Neuron (in vitro differentiated cells): ENCODE results near the gene KLF15.

Source experiments
- H2AFZ ChIP-seq: one replicate; pipeline ENCODE4 v1.6.1; 2013; ENCODE audit warnings: low read depth, mild to moderate bottlenecking, inconsistent platforms, low read length, moderate library complexity
- H3K27me3 ChIP-seq: one replicate; pipeline ENCODE4 v1.6.1; 2013; ENCODE audit warnings: low read length; ENCODE audit not compliant: insufficient read depth
- H3K36me3 ChIP-seq: one replicate; pipeline ENCODE4 v1.6.1; 2013; ENCODE audit warnings: low read length; ENCODE audit not compliant: insufficient read depth
- H3K4me1 ChIP-seq: one replicate; pipeline ENCODE4 v1.6.1; 2013; ENCODE audit warnings: low read length; ENCODE audit not compliant: insufficient read depth
- H3K4me3 ChIP-seq: 2 replicates; pipeline ENCODE4 v1.5.1; 2013; ENCODE audit warnings: mild to moderate bottlenecking, low read length, moderate library complexity
- H3K9me3 ChIP-seq: one replicate; pipeline ENCODE4 v1.6.1; 2013; ENCODE audit warnings: low read length

KLF15 gene

DNA sequence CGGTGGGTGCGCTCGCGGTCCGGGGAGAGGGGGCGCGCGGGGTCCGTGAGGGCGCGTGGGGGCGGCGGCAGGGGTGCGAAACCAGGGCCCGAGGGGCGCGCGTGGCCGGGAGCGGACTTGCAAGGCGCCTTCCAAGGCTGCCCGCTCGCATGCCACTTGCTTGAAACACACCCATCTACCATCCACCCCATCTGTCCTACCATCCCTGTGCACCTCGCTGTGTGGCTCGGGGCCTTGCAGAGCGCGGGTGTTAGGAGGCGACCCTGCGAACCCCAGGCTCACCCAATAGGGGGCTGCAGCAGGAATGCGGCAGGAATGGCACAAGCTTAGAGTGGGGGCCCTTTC, 37.7 kb upstream of the KLF15 start:
- no peaks in the 10 kb centered on the region for H3K9me3 ChIP-seq
- H2AFZ ChIP-seq, result peak overlapping the region; percentile 74
- H3K27me3 ChIP-seq, result peaks cover 6% of the 10 kb centered on the region
- peaks cover 14% of the 10 kb centered on the region for H3K4me1 ChIP-seq
- H3K36me3 ChIP-seq, result no peaks in the 10 kb centered on the region
- peak overlapping the region; percentile 10 for H3K4me3 ChIP-seq

DNA sequence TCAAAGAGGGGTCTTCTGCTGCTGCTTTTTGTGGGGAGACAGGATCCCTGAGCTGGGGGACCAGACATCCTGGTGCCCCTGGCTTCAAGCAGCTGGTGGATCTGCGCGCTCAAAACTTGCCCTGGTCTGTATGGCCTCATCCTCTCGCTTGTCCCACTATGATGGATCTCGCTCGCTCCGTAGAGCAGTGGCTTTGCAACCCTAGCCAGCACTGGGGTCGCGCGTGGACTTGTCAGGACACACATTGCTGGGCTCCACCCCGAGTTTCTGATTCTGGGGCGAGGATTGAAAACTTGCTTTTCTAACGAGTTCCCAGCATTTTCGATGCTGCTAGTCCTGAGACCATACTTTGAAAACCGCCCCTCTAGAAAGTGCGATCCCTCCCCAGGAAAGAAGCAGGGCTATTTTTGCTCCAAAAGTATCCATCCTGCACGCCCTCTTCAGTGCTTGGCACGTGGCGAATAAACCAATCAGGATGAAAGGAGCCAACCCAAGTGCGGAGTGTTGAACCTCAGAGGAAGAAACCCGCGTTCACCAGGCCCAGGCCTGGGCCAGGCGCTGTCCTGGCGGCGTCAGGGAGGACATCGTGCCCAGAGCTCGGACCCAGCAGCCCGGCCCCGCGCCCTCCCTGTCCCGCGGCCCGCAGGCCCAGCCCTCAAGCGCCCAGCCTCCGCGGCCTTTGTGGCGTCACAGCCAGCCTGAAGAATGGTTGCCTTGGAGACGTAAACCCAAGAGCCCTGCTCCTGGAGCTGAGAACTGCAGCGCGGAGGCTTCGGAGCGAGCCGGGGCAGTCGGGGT, 37.2 kb upstream of the KLF15 start, which contains the start of gene CFAP100:
Gene CFAP100 (plus strand): TSS at position 731 of the 798 bp plus-strand sequence. CDS start 1,092 bp downstream, outside the sequence.
- peak within 1 kb of the TSS; percentile 10 for H3K4me3 ChIP-seq
- no peaks in the 10 kb centered on the region for H3K36me3 ChIP-seq
- no peaks in the 10 kb centered on the region for H3K9me3 ChIP-seq
- H3K27me3 ChIP-seq, result peaks cover 8% of the 10 kb centered on the region
- peak within 1 kb of the TSS; percentile 74 for H2AFZ ChIP-seq
- peaks cover 14% of the 10 kb centered on the region for H3K4me1 ChIP-seq

DNA sequence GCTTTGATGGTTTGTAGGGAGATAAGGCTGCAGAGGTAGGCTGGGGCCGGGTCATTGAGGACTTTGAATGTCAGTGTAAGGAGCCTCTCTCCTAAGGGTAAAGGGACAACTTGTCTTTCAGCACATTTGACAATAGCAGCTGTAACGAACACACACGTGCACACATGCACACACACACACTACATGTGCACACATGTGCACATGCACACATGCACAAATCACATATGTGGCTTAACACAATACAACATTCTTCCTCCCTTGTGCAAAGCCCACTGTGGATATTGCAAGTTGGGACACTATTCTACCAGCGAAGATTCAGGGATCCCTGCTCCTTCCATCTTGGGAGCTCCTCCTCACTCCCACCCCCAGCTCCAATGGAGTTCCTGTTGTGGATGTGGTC, 36.4 kb upstream of the KLF15 start:
- Histone ChIP-seq H2AFZ (no peak overlapping the region), H3K9me3 (no peaks in the 10 kb centered on the region), H3K4me1 (peaks cover 14% of the 10 kb centered on the region), H3K36me3 (no peaks in the 10 kb centered on the region), H3K27me3 (peaks cover 8% of the 10 kb centered on the region), H3K4me3 (no peak overlapping the region)

DNA sequence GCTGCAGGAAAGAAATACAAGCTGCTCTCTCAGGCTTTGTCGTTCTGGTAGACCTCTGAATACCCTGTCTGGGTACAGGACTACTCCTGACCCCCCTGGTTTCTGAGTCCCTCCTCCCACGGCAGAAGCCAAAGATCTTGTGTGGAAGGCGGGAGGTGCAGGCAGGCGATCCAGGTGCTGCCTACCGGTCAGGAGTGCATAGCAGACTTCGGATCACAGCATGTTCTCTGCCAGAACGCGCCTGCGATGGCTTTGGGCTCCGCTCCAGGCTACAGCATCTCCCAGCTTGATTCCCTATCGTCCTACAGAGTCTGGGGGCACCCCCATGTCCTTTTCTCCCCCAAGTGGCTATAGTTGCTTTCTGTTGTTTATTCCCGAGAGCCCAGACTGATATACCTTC, 35.0 kb upstream of the KLF15 start:
- no peaks in the 10 kb centered on the region for H3K9me3 ChIP-seq
- no peaks in the 10 kb centered on the region for H3K36me3 ChIP-seq
- H3K4me3 ChIP-seq, result no peak overlapping the region
- peaks cover 14% of the 10 kb centered on the region for H3K4me1 ChIP-seq
- no peak overlapping the region for H2AFZ ChIP-seq
- H3K27me3 ChIP-seq, result peaks cover 8% of the 10 kb centered on the region

DNA sequence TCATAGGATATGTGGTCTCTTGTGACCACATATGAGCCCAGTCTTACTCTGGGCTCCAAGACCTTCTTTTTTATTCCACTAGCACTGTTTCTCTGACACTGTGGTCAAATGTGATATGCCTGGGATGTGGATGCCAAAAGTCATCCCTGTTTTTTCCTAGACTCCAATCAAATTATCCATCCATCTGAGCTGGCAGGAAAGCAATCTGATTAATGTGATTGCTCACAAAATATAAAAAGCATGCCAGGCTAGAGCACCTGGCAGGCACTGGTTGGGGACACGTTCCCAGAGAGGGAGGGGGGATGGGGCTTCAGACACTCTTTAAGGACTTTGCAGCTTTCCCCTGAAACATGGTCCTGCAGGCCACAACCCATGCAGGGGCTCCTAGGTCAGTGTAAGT, 34.4 kb upstream of the KLF15 start:
- Histone ChIP-seq H3K9me3 (no peaks in the 10 kb centered on the region), H3K27me3 (peaks cover 8% of the 10 kb centered on the region), H2AFZ (no peak overlapping the region), H3K4me1 (peaks cover 14% of the 10 kb centered on the region), H3K4me3 (no peak overlapping the region), H3K36me3 (no peaks in the 10 kb centered on the region)

DNA sequence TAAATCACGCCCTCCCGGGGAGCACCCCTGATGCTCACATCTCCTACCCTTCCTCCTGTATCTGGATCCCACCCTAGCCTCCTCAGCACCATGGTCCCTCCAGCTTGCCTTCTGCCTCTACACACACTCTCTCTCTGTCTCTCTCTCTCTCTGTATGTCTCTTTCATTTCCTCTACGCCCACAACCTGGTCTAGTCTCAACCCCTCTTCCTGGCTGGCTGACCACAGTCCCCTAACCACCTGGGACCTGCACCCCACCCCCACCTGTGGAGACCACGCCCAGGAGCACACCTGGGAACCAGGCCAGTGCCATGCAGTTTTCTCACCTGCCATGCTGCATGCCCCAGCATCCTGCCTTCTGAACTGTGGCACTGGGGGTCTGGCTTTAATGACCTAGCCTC, 33.5 kb upstream of the KLF15 start:
- Histone ChIP-seq H3K4me3 (no peak overlapping the region), H3K9me3 (no peaks in the 10 kb centered on the region), H2AFZ (no peak overlapping the region), H3K36me3 (no peaks in the 10 kb centered on the region), H3K4me1 (peaks cover 14% of the 10 kb centered on the region), H3K27me3 (peaks cover 8% of the 10 kb centered on the region)

DNA sequence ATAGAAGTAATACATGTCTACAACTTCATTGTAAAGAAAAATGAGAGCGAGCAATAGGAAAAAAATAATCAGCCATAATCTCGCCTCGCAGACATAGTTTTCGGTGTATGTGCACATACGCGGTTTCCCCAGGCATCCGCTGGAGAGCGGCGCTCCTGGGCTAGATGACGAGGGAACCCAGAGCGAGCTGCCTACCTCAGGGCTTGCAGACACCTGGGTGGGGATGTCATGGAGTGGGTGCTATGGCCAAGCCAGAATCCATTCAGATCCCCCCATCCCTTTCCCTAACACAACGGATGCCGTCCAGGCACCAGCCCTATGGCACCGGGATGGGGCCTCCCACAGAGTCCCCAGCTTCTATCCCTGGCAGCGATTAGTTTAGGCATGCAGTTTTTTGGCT, 33.0 kb upstream of the KLF15 start:
- H3K36me3 ChIP-seq, result no peaks in the 10 kb centered on the region
- H3K27me3 ChIP-seq, result peaks cover 8% of the 10 kb centered on the region
- peaks cover 12% of the 10 kb centered on the region for H3K4me1 ChIP-seq
- H3K4me3 ChIP-seq, result no peak overlapping the region
- no peaks in the 10 kb centered on the region for H3K9me3 ChIP-seq
- H2AFZ ChIP-seq, result no peak overlapping the region

DNA sequence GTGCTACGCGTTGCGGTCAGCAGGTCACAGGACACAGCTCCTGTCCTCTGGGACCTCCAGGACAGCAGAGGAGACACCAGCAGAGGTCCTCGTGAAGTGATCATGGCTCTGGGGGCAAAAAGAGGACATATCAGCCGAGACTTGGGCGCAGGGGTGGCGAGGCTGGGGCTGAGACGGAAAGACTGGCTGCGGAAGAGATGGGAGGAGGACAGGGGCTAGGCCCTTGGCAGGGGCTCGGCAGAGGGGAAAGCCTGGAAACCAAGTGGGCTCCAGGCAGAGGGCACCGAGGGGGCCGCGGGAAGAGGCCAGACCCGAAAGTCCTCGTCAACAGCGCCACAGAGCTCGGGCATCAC, 32.6 kb upstream of the KLF15 start:
- Histone ChIP-seq H3K9me3 (no peaks in the 10 kb centered on the region), H3K4me3 (no peak overlapping the region), H3K27me3 (peaks cover 8% of the 10 kb centered on the region), H3K36me3 (no peaks in the 10 kb centered on the region), H3K4me1 (peaks cover 9% of the 10 kb centered on the region), H2AFZ (no peak overlapping the region)

DNA sequence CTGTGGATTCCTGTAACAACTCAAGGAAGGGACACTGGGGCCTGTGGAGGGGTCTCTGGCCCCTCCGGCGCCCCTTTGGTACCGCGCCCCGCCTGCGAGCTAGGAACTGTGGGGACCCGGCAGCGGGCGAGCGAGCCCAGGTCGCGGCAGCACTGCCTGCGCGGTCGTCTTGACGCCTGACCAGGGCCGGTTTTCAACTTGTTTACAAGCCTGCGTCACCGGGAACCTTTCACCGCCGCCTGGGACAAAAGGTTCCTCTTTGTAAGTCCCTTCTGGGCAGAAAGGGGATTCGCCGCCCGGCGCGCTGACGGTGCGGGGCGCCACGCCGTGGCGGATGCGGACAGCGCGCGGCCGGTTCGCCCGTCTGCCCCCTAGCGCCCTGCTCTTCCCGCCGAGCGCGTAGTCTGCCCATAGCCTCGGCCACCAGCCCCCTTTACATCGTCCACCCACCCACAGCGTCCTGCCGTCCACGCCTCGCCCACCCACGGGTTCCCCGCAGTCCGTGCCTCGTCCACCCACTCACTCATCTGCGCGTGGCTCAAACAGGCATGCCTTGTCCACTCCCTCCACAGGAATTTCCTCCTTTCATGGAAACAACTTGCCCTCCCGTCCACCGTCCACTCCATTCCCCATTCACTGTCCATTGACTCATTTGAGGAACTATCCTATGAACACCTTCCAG, 32.0 kb upstream of the KLF15 start:
- H3K4me1 ChIP-seq, result peaks cover 6% of the 10 kb centered on the region
- H3K4me3 ChIP-seq, result peak overlapping the region; percentile 36
- peaks cover 8% of the 10 kb centered on the region for H3K27me3 ChIP-seq
- peak overlapping the region; percentile 90 for H2AFZ ChIP-seq
- H3K9me3 ChIP-seq, result no peaks in the 10 kb centered on the region
- no peaks in the 10 kb centered on the region for H3K36me3 ChIP-seq

DNA sequence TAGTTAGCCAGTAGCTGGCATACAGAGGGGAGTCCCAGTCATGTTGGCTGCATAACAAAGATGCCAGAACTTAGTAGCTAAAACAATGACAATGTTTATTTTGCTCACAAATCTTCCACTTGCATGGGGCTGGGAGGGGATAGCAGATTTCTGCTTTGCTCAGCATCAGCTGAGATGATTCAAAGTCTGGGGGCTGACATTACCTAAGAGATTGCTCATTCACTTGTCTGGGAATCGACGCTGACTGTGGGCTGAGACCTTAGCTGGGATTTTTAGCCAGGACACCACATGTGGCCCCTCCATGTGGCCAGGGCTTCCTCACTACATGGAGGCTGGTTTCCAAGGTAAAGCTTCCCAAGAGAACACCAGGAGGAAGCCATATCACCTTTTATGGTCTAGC, 24.8 kb upstream of the KLF15 start:
- H3K36me3 ChIP-seq, result no peaks in the 10 kb centered on the region
- peaks cover 7% of the 10 kb centered on the region for H3K27me3 ChIP-seq
- H3K4me3 ChIP-seq, result no peak overlapping the region
- no peak overlapping the region for H2AFZ ChIP-seq
- H3K4me1 ChIP-seq, result no peaks in the 10 kb centered on the region
- H3K9me3 ChIP-seq, result no peaks in the 10 kb centered on the region

DNA sequence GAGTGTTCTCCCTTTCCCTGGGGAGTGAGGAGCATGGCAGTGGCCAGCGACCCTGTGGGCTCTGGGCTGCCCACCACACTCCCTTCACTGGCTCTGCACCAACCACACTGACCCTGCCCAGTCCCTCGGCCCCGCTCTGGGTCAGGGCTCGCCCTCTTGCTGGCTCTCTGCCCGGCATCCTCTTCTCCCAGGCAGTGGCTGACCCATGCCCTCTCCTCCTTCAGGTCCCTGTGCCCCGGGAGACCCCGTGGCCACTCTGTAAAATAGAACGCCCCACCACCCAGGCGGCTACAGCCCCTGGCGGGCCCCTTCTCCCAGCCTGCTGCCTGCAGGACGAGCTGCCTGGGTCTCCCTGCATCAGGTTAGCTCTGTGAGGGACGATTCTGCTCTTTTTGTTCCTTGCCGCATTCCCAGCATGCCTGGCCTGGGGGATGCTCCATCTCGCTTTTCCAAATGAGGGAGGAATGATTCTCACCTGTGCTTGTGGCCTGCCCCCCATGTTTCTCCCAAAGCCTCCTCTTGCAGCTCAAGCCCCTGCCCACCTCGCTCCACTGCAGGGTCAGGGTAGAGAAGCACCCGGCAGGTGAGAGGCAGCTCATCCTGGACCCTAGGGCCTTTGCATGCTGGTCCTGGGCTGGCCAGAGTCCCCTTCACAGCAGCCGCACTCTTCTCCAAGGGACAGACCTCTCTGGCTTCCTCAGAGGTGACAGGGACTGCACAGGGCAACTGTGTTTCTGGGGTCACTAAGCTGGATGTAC, 23.0 kb upstream of the KLF15 start:
- Histone ChIP-seq H3K27me3 (peaks cover 10% of the 10 kb centered on the region), H3K4me3 (no peak overlapping the region), H3K9me3 (no peaks in the 10 kb centered on the region), H3K4me1 (no peaks in the 10 kb centered on the region), H2AFZ (no peak overlapping the region), H3K36me3 (no peaks in the 10 kb centered on the region)

DNA sequence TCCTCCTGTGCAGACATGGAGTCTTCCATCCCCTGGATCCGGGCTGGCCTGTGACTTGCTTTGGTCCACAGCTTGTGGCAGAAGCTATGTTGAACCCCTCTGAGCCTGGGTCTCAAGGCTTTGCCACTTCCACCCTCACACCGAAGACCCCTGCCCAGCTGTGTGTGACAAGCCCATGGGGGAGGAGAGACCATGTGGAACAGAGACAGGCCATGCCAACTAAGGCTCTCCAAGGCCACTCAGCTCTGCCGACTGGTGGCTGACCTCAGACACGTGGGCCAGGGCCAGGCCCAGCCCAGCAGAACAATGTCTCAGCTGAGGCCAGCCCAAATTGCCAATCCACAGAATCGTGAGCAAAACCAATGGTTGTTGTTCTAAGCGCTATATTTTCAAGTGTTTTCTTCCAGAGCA, 21.1 kb upstream of the KLF15 start:
- Histone ChIP-seq H2AFZ (no peak overlapping the region), H3K4me1 (no peaks in the 10 kb centered on the region), H3K9me3 (no peaks in the 10 kb centered on the region), H3K4me3 (no peak overlapping the region), H3K27me3 (peaks cover 10% of the 10 kb centered on the region), H3K36me3 (no peaks in the 10 kb centered on the region)

DNA sequence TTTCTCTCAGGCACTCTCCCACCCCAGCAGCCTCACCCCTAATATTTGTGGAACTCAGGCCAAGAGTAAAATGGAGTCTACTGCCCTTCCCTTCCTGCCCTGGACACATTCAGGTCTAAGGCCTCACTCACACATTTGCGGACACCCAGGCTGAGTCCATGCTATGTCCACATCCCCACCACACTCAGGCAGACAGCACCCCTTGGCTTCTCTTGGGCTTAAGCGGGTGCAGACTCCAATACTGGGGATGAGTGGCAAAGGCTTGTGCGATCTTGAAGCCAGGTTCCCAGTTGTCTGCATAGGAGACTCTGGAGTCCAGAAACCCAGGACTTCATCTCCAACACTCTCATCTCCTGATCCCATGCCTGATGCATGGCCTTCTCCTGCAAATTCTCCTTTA, 20.0 kb upstream of the KLF15 start:
- H2AFZ ChIP-seq, result no peak overlapping the region
- no peaks in the 10 kb centered on the region for H3K4me1 ChIP-seq
- H3K4me3 ChIP-seq, result no peak overlapping the region
- H3K27me3 ChIP-seq, result peaks cover 10% of the 10 kb centered on the region
- H3K36me3 ChIP-seq, result no peaks in the 10 kb centered on the region
- H3K9me3 ChIP-seq, result no peaks in the 10 kb centered on the region
